ENCODE data around the gene KAZN. TPM values are rescaled to one million over a fixed set of nuclear protein-coding genes. Genes with fewer than 3 reads are reported as not detected.
A peak's percentile ranks its signal among the peaks of the same experiment; 100 is the strongest.

The KAZN gene
- polyA plus RNA-seq, 2 of the 4 experiments (the other 2 are of a cell fraction), result 1.3 to 1.9 TPM

- no peak for TF ChIP-seq CHD2 (IDR thresholded peaks at IDR 0.05; ENCODE audit: low read length, partially characterized antibody)
Measured at GRCh38 chr1:14958249-14959058, 360.0 kb downstream of the KAZN start (continued).

- H3K27ac ChIP-seq, result no peak overlapping the region
- POLR2A ChIA-PET, result no interaction called here
Measured at GRCh38 chr1:14959059-14959694, 360.7 kb downstream of the KAZN start.

GRCh38 chr1:14961661-14962267 lies 363.3 kb downstream of the KAZN start:
- 87% methylated on average over 2 of the region's 3 CpGs for WGBS (ENCODE audit: missing lambda C conversion rate)
- POLR2A ChIA-PET, result no interaction called here

More at GRCh38 chr1:14959059-14959694, 360.7 kb downstream of the KAZN start:
- CTCF ChIA-PET, result interaction anchor here (0.9 kb wide), 1 partner anchor 313 kb away, joined by 3 read pairs; no protein-coding TSS in a partner anchor
- no peak for FAIRE-seq
- DNase-seq (ENCODE audit: low read depth in 1 of 2, low spot score in 1 of 2), result no peak
- H3K4me2 ChIP-seq, result no peak overlapping the region
- TF ChIP-seq PHF8 (IDR thresholded peaks at IDR 0.05; ENCODE audit: borderline replicate concordance, low read depth), result no peak
- no peak for TF ChIP-seq RFX5 (IDR thresholded peaks at IDR 0.05)
- TF ChIP-seq NPAS2 (CRISPR knock-in tag; IDR thresholded peaks at IDR 0.05; ENCODE audit: borderline replicate concordance), result no peak
- TF ChIP-seq HMGXB4 (CRISPR knock-in tag; IDR thresholded peaks at IDR 0.05; ENCODE audit: borderline replicate concordance), result no peak
- TF ChIP-seq POLR2A (IDR thresholded peaks at IDR 0.05; ENCODE audit: low read length), result no peak
- no peak for TF ChIP-seq HEYL (CRISPR knock-in tag; IDR thresholded peaks at IDR 0.05)
- TF ChIP-seq GATA3 (IDR thresholded peaks at IDR 0.05; ENCODE audit: borderline replicate concordance), result no peak
- TF ChIP-seq MAZ (IDR thresholded peaks at IDR 0.05; ENCODE audit: borderline replicate concordance, low read depth, low read length), result no peak
- no peak for TF ChIP-seq FOSB (CRISPR knock-in tag; IDR thresholded peaks at IDR 0.05)
- no peak for TF ChIP-seq TFCP2L1 (CRISPR knock-in tag; IDR thresholded peaks at IDR 0.05)
- TF ChIP-seq HDAC2 (IDR thresholded peaks at IDR 0.05), result no peak
- TF ChIP-seq EHF (CRISPR knock-in tag; IDR thresholded peaks at IDR 0.05), result no peak
- WGBS (ENCODE audit: missing lambda C conversion rate), result 91% methylated on average over 14 of the region's 14 CpGs
- 0 out of 3 replicates have a peak, but pooled peaks cover 2% of the 10 kb centered on the region for H3K9me3 ChIP-seq
- no peak overlapping the region for H3K4me3 ChIP-seq
- no peak; a peak in 1 of 6 replicates for ATAC-seq
- no peaks in the 10 kb centered on the region for H3K4me1 ChIP-seq

More at GRCh38 chr1:14961661-14962267, 363.3 kb downstream of the KAZN start:
- no peak overlapping the region for H3K4me3 ChIP-seq
- FAIRE-seq (no peak), ATAC-seq (no peak), DNase-seq (ENCODE audit: low read depth in 1 of 2, low spot score in 1 of 2) (no peak)
- no peak overlapping the region for H3K4me2 ChIP-seq
- CTCF ChIA-PET, result no interaction called here
- H3K4me1 ChIP-seq, result no peaks in the 10 kb centered on the region
- no peaks in the 10 kb centered on the region for H3K9me3 ChIP-seq
- TF ChIP-seq CTCF (IDR thresholded peaks at IDR 0.05), result no peak
- TF ChIP-seq USF2 (IDR thresholded peaks at IDR 0.05), result peak; percentile 35; the same call in 1 of the 2 replicates
- H3K27ac ChIP-seq, result no peak overlapping the region

All from A549 (cell line).